Coronary artery (tissue), 2 donors: Measurements from ENCODE around the gene LYPD5.
"Not testable (repeated sequence)": the region's sequence is repeated elsewhere in the genome, so short reads cannot be mapped to it uniquely, and the experiment has no call there.

Experiments
- DNase-seq: peaks from one replicate; pipeline ENCODE4 v3.0.0-alpha.2; 2017; ENCODE audit warnings: low spot score
- H3K27ac ChIP-seq, 2 donors: fragments of 200-600 bp; sonication (generic); one replicate each; pipeline ENCODE4 v1.5.1; 2016 to 2019
- H3K4me3 ChIP-seq: fragments of 200-600 bp; sonication (generic); 2 replicates; pipeline ENCODE4 v1.5.1; 2016; ENCODE audit warnings: mild to moderate bottlenecking, moderate library complexity
- TF ChIP-seq, protein P1 (sequence below): fragments of 200-600 bp; sonication (generic); IDR thresholded peaks from one replicate; pipeline ENCODE4 v1.5.1; 2019; ENCODE audit warnings: antibody characterized with exemption

Gene LYPD5

GRCh38 chr19:43826787-43827754, 24.8 kb upstream of the LYPD5 start, which contains the start of gene ZNF283:
Gene ZNF283 (plus strand): TSS chr19:43827321. CDS start chr19:43833505, 6,184 bp downstream.
- DNase-seq: peak; percentile 92

DNA sequence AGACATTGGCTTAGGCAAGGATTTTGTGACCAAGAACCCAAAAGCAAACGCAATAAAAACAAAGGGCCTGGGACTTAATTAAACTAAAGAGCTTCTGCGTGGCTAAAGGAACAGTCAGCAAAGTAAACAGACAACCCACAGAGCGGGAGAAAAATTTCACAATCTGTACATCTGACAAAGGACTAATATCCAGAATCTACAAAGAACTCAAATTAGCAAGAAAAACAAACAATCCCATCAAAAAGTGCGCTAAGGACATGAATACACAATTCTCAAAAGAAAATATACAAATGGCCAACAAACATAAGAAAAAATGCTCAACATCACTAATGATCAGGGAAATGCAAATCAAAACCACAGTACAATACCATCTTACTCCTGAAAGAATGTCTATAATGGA, 22.3 kb upstream of the LYPD5 start:
- DNase-seq, H3K27ac ChIP-seq, H3K4me3 ChIP-seq: not testable (repeated sequence)

More at GRCh38 chr19:43826787-43827754, 24.8 kb upstream of the LYPD5 start, which contains the start of gene ZNF283:
- H3K27ac ChIP-seq: peak within 1 kb of the TSS; percentile 66 to 84
- H3K4me3 ChIP-seq: peak within 1 kb of the TSS; percentile 93
- TF ChIP-seq, protein P1, sequence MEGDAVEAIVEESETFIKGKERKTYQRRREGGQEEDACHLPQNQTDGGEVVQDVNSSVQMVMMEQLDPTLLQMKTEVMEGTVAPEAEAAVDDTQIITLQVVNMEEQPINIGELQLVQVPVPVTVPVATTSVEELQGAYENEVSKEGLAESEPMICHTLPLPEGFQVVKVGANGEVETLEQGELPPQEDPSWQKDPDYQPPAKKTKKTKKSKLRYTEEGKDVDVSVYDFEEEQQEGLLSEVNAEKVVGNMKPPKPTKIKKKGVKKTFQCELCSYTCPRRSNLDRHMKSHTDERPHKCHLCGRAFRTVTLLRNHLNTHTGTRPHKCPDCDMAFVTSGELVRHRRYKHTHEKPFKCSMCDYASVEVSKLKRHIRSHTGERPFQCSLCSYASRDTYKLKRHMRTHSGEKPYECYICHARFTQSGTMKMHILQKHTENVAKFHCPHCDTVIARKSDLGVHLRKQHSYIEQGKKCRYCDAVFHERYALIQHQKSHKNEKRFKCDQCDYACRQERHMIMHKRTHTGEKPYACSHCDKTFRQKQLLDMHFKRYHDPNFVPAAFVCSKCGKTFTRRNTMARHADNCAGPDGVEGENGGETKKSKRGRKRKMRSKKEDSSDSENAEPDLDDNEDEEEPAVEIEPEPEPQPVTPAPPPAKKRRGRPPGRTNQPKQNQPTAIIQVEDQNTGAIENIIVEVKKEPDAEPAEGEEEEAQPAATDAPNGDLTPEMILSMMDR: no peak

DNA sequence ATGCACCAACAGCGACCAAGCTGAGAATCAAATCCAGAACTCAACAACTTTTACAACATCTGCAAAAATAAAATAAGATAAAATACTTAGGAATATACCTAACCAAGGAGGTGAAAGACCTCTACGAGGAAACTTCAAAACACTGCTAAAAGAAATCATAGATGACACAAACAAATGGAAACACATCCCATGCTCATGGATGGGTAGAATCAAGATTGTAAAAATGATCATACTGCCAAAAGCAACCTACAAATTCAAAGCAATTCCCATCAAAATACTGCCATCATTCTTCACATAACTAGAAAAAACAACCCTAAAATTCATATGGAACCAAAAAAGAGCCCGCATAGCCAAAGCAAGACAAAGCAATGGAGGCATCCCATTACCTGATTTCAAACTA, 21.6 kb upstream of the LYPD5 start:
- H3K27ac ChIP-seq, DNase-seq, H3K4me3 ChIP-seq: not testable (repeated sequence)

GRCh38 chr19:43820884-43821215, 18.6 kb upstream of the LYPD5 start:
- Histone ChIP-seq H3K27ac (no peak overlapping the region), H3K4me3 (peak overlapping the region; percentile 74)
- TF ChIP-seq, protein P1: no peak
- DNase-seq: no peak

- TF ChIP-seq, protein P1: no peak
- no peak for DNase-seq
- Histone ChIP-seq H3K4me3 (peak overlapping the region; percentile 74), H3K27ac (no peak overlapping the region)
Observed at GRCh38 chr19:43820098-43820883, 18.0 kb upstream of the LYPD5 start.

DNA sequence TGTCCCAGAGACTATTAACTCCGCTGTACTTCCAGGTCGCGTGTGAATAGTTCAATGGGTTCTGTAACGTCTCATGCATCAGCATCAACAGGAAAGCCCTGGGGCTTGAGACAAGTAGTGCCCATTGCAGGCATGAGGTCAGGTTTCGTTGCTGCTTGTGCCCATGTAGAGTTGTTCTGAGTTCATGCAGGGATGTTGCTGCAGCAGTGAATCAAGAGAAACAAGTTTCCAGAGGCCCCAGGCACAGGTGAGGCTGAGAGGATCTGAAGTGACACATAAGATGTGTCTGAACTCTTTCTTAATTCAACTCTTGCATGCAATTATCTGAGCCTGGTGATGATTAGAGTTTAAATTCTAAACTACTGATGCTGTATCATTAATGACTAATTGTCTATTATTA, 16.3 kb upstream of the LYPD5 start:
- DNase-seq: no peak
- H3K27ac ChIP-seq: no peak overlapping the region
- no peak overlapping the region for H3K4me3 ChIP-seq
- TF ChIP-seq, protein P1: no peak

- H3K27ac ChIP-seq, H3K4me3 ChIP-seq, DNase-seq: not testable (repeated sequence)
Observed at GRCh38 chr19:43817454-43817853, 15.2 kb upstream of the LYPD5 start.

DNA sequence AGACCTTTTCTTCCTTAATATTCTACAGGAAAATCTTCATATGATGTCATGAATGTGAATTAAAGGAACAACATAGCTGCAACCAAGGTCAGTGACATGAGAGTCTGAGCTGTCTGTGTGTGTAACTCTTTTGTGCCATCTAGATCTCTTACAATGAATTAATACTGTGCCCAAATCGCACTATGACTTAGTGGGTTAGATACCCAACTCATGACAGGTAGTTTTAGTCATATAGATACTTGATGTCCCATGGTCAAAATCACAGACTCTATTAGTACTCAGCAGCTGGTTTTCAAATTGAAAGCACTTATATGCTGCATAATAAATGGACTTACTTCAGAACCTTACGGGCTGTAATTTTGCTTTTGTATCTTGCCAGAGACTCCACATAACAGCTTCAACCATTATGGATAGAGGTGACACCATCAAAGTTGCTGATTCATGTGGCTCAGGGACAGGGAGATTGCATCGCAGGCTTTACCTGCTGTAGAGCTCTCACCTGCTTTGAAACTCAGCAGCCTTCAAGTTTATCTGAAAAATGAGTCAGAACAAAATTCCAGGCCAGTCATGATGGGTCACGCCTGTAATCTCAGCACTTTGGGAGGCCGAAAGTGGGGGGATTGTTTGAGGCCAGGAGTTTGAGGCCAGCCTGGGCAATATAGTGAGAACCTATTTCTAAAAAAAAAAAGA, 12.6 kb upstream of the LYPD5 start:
- no peak for DNase-seq
- H3K27ac ChIP-seq: no peak overlapping the region
- no peak overlapping the region for H3K4me3 ChIP-seq
- TF ChIP-seq, protein P1: no peak
